Gastrocnemius medialis (tissue), 4 donors: ENCODE measurements around the gene UBP1. TPM values are rescaled to one million over a fixed set of nuclear protein-coding genes. Genes with fewer than 3 reads are reported as not detected.

Experiments used
- ATAC-seq, 2 donors: fragments of 150-250 bp; one replicate each; pipeline ENCODE4 v1.9.1; 2016
- DNase-seq, 2 donors: peaks; one replicate each; pipeline ENCODE4 v3.0.0-alpha.2; 2019
- H3K27ac ChIP-seq, 4 donors: fragments of 200-600 bp; sonication (generic); 1 replicate in 1 of 4; 2 replicates in 3 of 4; pipeline ENCODE4 v1.5.1; 2016 to 2018; ENCODE audit warnings: mild to moderate bottlenecking in 2 of 4, moderate library complexity in 1 of 4
- H3K27me3 ChIP-seq, 3 donors: fragments of 200-600 bp; sonication (generic) in 2 of 3; 1 replicate in 1 of 3; 2 replicates in 2 of 3; pipeline versions ENCODE4 v1.5.1 to v1.6.0; 2016 to 2019; ENCODE audit warnings: mild to moderate bottlenecking in 1 of 3, moderate library complexity in 1 of 3
- H3K36me3 ChIP-seq, 2 donors: fragments of 200-600 bp; sonication (generic) in 1 of 2; one replicate each; pipeline ENCODE4 v1.5.1; 2017 to 2018
- H3K4me1 ChIP-seq, 2 donors: fragments of 200-600 bp; sonication (generic) in 1 of 2; one replicate each; pipeline ENCODE4 v1.5.1; 2016 to 2017; ENCODE audit warnings: mild to moderate bottlenecking in 2 of 2
- H3K4me3 ChIP-seq, 4 donors: fragments of 200-600 bp; sonication (generic) in 3 of 4; 1 replicate in 1 of 4; 2 replicates in 3 of 4; pipeline ENCODE4 v1.5.1; 2016 to 2019; ENCODE audit warnings: mild to moderate bottlenecking in 2 of 4
- H3K9me3 ChIP-seq, 3 donors: fragments of 200-600 bp; sonication (generic) in 2 of 3; 1 replicate in 1 of 3; 2 replicates in 2 of 3; pipeline ENCODE4 v1.5.1; 2016 to 2019
- POLR2A ChIP-seq, 2 donors: fragments of 450-650 bp; IDR thresholded peaks; one replicate each; pipeline ENCODE4 v1.6.1; 2017; ENCODE audit warnings: antibody characterized with exemption in 2 of 2, mild to moderate bottlenecking in 2 of 2, moderate library complexity in 2 of 2
- in situ Hi-C, 4 donors: fragments of 200-750 bp; cut with MboI; loops; one replicate each; pipeline versions ENCODE4 v1.15.0 to v1.8.0; 2017; ENCODE audit warnings: low sequenced_read_pairs in 4 of 4
- intact Hi-C: fragments of 100-400 bp; cut with DNase I; formaldehyde crosslinking; loops from one replicate; pipeline ENCODE4 v1.15.1; 2023; ENCODE audit warnings: low total_unique reads
- total RNA-seq, 4 donors: library from RNA; depleted of rRNA; stranded (reverse); fragments of >200 nt; gene quantifications; one replicate each; pipeline versions ENCODE4 v1.1.0 to v1.2.3, GENCODE V29; 2016
- TF ChIP-seq, protein P1 (sequence below), 5 experiments: fragments of 450-650 bp in 3 of 5; fragments of 200-600 bp in 2 of 5; sonication (generic) in 2 of 5; IDR thresholded peaks in 4 of 5; conservative IDR thresholded peaks in 1 of 5; 1 replicate in 4 of 5; 2 replicates in 1 of 5; pipeline ENCODE4 v1.5.1; 2016 to 2019; ENCODE audit warnings: antibody characterized with exemption in 5 of 5, mild to moderate bottlenecking in 3 of 5, moderate library complexity in 3 of 5

UBP1 gene
- total RNA-seq, 4 donors from 2014 or later, result 19.1 to 28.9 (median 24.2) TPM

DNA sequence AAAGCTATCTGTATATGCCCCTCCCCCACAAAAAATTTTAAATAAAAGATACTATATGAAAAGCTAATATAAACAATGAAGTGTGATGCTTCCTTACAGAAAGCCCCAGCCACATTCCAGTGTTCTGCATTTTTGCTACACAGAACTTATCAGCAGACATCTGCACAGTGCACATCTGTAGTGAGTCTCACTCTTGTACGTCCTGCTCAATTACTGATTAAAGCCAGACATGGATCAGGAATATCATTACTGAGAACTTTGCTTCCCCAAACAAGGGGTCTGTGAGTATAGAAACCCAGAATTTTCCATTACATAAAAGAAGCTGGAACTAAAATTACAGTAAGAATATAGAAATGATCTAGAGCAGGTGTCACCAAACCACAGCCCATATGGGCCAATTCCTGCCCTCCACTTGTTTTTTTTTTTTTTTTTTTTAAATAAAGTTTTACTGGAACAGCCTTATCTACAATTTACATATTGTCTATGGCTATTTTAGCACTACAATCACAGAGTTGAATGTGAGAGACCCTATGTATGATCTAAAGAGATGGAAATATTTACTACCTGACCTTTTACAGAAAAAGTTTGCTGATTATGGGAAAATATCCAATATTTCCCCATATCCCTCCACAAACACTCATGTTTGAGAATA lies 45.7 kb downstream of the UBP1 start:
- Histone ChIP-seq H3K36me3 (peaks cover 0 to 96% of the 10 kb centered on the region in 2 donors), H3K27ac (no peak overlapping the region), H3K27me3 (no peaks in the 10 kb centered on the region), H3K9me3 (no peaks in the 10 kb centered on the region), H3K4me3 (no peak overlapping the region), H3K4me1 (no peaks in the 10 kb centered on the region)
- TF ChIP-seq, protein P1, sequence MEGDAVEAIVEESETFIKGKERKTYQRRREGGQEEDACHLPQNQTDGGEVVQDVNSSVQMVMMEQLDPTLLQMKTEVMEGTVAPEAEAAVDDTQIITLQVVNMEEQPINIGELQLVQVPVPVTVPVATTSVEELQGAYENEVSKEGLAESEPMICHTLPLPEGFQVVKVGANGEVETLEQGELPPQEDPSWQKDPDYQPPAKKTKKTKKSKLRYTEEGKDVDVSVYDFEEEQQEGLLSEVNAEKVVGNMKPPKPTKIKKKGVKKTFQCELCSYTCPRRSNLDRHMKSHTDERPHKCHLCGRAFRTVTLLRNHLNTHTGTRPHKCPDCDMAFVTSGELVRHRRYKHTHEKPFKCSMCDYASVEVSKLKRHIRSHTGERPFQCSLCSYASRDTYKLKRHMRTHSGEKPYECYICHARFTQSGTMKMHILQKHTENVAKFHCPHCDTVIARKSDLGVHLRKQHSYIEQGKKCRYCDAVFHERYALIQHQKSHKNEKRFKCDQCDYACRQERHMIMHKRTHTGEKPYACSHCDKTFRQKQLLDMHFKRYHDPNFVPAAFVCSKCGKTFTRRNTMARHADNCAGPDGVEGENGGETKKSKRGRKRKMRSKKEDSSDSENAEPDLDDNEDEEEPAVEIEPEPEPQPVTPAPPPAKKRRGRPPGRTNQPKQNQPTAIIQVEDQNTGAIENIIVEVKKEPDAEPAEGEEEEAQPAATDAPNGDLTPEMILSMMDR (IDR thresholded peaks at IDR 0.05 in 4 of 5, conservative IDR thresholded peaks at IDR 0.05 in 1 of 5), result no peak
- no peak for TF ChIP-seq POLR2A (IDR thresholded peaks at IDR 0.05)
- intact Hi-C loops, result loop anchor here (10.0 kb wide), 1 partner anchor 140 kb away; no protein-coding TSS in a partner anchor
- no peak for DNase-seq
- no peak for ATAC-seq
- in situ Hi-C loops, result loop anchor here in 1 of 4 donors (25.0 kb wide), 1 partner anchor 257 kb away; no protein-coding TSS in a partner anchor

DNA sequence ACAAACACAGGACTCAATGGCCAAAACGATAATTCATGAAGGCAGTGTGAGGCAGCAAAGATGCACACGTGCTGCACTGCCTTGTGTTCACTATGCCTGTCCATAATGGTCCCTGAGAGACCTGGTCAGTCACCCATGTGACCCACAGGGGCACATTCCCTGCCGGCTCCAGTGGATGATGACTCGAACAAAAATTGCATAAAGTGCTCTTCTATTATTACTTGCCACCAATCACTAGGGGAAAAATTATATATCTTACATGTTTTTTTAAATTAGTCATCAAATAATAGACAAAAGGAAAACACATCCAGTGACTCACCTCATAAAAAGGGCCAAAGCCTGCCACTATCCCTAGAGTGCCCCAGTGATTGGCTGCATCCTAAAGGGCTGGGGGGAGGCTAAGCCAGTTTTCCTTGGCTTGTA lies 47.5 kb downstream of the UBP1 start:
- in situ Hi-C loops, result loop anchor here in 1 of 4 donors (25.0 kb wide), 1 partner anchor 255 kb away; no protein-coding TSS in a partner anchor
- no peak for TF ChIP-seq POLR2A (IDR thresholded peaks at IDR 0.05)
- TF ChIP-seq, protein P1 (IDR thresholded peaks at IDR 0.05 in 4 of 5, conservative IDR thresholded peaks at IDR 0.05 in 1 of 5), result no peak
- Histone ChIP-seq H3K27ac (no peak overlapping the region), H3K36me3 (peaks cover 0 to 92% of the 10 kb centered on the region in 2 donors), H3K9me3 (no peaks in the 10 kb centered on the region), H3K4me1 (no peaks in the 10 kb centered on the region), H3K4me3 (no peak overlapping the region), H3K27me3 (no peaks in the 10 kb centered on the region)
- intact Hi-C loops, result loop anchor here (10.0 kb wide), 1 partner anchor 142 kb away; no protein-coding TSS in a partner anchor
- ATAC-seq, result no peak
- no peak for DNase-seq

DNA sequence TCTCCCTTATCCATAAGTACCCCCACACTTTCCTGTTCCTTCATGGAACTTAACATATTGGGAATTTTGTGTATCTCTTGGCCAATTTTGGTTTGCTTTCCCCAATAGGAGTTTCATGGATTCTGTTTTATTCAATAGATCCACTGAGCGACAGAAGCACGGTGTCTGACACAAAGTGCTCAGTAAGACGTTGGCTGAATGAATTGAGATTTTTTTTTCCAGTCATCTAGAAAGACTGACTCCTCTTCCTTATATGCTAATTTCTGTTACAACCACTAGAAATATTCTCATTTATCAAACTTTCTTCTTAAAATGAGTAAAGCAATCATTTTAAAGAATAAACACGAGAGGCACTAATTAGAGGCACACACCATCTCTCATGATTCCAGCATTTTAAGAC lies 48.1 kb downstream of the UBP1 start:
- TF ChIP-seq POLR2A (IDR thresholded peaks at IDR 0.05), result no peak
- TF ChIP-seq, protein P1 (IDR thresholded peaks at IDR 0.05 in 4 of 5, conservative IDR thresholded peaks at IDR 0.05 in 1 of 5), result no peak
- Histone ChIP-seq H3K4me1 (no peaks in the 10 kb centered on the region), H3K4me3 (no peak overlapping the region), H3K9me3 (no peaks in the 10 kb centered on the region), H3K27ac (no peak overlapping the region), H3K36me3 (peaks cover 0 to 93% of the 10 kb centered on the region in 2 donors), H3K27me3 (no peaks in the 10 kb centered on the region)
- no peak for DNase-seq
- intact Hi-C loops, result loop anchor here (10.0 kb wide), 1 partner anchor 143 kb away; no protein-coding TSS in a partner anchor
- in situ Hi-C loops, result loop anchor here in 1 of 4 donors (25.0 kb wide), 1 partner anchor 255 kb away; no protein-coding TSS in a partner anchor
- no peak for ATAC-seq

- H3K4me1 ChIP-seq, result no peaks in the 10 kb centered on the region
- TF ChIP-seq, protein P1 (IDR thresholded peaks at IDR 0.05 in 4 of 5, conservative IDR thresholded peaks at IDR 0.05 in 1 of 5), result no peak
- no peak for TF ChIP-seq POLR2A (IDR thresholded peaks at IDR 0.05)
- DNase-seq (no peak), ATAC-seq (no peak)
- no peaks in the 10 kb centered on the region for H3K27me3 ChIP-seq
- H3K36me3 ChIP-seq, result peaks cover 0 to 92% of the 10 kb centered on the region in 2 donors
- in situ Hi-C loops (loop anchor here in 1 of 4 donors (25.0 kb wide), 1 partner anchor 254 kb away; no protein-coding TSS in a partner anchor), intact Hi-C loops (loop anchor here (10.0 kb wide), 1 partner anchor 143 kb away; no protein-coding TSS in a partner anchor)
- H3K9me3 ChIP-seq, result no peaks in the 10 kb centered on the region
- H3K27ac ChIP-seq, result no peak overlapping the region
- no peak overlapping the region for H3K4me3 ChIP-seq
Observed at GRCh38 chr3:33391255-33391995, 48.8 kb downstream of the UBP1 start.
